Measurements from ENCODE around the gene EIF4E3. TPM values are rescaled to one million over a fixed set of nuclear protein-coding genes. Genes with fewer than 3 reads are reported as not detected.

EIF4E3 gene
- total RNA-seq, 2 donors from 2014 or later, result 8.2 to 9.6 TPM

DNA sequence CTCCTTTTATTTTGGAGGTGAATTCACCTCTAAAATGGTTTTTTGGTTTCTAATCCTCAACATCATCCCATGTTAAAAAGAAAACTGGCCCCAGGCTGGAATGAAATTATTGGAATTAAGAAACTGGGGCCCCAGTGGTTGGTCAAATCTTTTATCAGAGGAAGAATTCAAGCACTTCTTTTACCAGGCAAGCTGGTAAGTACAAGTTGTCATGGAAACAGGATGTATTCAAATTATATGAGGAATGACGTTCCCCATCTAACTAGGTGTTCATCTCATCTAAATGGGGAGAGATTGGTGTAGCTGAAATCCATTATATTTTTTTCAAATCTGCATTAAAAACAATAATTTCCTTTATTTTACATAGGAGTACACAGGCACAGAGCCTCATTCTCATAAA, 9.7 kb upstream of the EIF4E3 start:
- H3K27ac ChIP-seq, result no peak overlapping the region
- H3K36me3 ChIP-seq (replicated peaks in 1 of 2; ENCODE audit: insufficient read depth in 1 of 2, low read depth in 2 of 2), result no peaks in the 10 kb centered on the region
- 67% methylated on average over 1 of the region's 1 CpG for WGBS, 2 donors
- no peak for ATAC-seq
- TF ChIP-seq, protein P1, sequence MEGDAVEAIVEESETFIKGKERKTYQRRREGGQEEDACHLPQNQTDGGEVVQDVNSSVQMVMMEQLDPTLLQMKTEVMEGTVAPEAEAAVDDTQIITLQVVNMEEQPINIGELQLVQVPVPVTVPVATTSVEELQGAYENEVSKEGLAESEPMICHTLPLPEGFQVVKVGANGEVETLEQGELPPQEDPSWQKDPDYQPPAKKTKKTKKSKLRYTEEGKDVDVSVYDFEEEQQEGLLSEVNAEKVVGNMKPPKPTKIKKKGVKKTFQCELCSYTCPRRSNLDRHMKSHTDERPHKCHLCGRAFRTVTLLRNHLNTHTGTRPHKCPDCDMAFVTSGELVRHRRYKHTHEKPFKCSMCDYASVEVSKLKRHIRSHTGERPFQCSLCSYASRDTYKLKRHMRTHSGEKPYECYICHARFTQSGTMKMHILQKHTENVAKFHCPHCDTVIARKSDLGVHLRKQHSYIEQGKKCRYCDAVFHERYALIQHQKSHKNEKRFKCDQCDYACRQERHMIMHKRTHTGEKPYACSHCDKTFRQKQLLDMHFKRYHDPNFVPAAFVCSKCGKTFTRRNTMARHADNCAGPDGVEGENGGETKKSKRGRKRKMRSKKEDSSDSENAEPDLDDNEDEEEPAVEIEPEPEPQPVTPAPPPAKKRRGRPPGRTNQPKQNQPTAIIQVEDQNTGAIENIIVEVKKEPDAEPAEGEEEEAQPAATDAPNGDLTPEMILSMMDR (IDR thresholded peaks at IDR 0.05), result no peak
- TF ChIP-seq POLR2A (IDR thresholded peaks at IDR 0.05), result no peak
- no peak for DNase-seq
- H3K9me3 ChIP-seq, result no peaks in the 10 kb centered on the region
- no peak overlapping the region for H3K4me3 ChIP-seq
- intact Hi-C loops (cut with DNase I), result loop anchor here (10.0 kb wide), 1 partner anchor 130 kb away; no protein-coding TSS in a partner anchor
- no peaks in the 10 kb centered on the region for H3K27me3 ChIP-seq
- H3K4me1 ChIP-seq, result peaks cover 3% of the 10 kb centered on the region

DNA sequence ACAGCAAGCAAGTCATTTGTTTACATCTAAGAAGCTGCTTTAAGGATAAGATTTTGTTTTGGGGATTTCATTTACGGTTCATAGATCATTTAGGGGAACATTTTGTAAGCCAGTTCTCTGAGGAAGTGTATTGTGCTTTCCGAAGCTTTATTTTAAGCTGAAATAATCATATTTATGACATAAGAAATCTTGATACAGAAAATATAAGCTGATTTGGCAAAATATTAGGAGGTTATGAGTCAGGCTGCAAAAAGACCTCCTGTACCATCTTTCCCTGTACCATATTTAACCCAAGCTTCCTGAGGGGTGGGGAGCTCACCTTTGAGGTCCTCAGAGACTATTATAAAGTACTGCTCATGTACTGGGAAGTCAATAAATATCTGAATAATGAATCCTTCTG, 8.1 kb upstream of the EIF4E3 start:
- WGBS, 2 donors, result 87 to 88% methylated on average over 2 of the region's 2 CpGs
- H3K36me3 ChIP-seq (replicated peaks in 1 of 2; ENCODE audit: insufficient read depth in 1 of 2, low read depth in 2 of 2), result no peaks in the 10 kb centered on the region
- intact Hi-C loops (cut with DNase I), result loop anchor here (10.0 kb wide), 1 partner anchor 131 kb away; no protein-coding TSS in a partner anchor
- H3K27ac ChIP-seq, result no peak overlapping the region
- peaks cover 4% of the 10 kb centered on the region for H3K4me1 ChIP-seq
- no peaks in the 10 kb centered on the region for H3K27me3 ChIP-seq
- H3K4me3 ChIP-seq, result no peak overlapping the region
- no peaks in the 10 kb centered on the region for H3K9me3 ChIP-seq
- ATAC-seq (no peak), DNase-seq (no peak)
- TF ChIP-seq POLR2A (IDR thresholded peaks at IDR 0.05), result no peak
- TF ChIP-seq, protein P1 (IDR thresholded peaks at IDR 0.05), result no peak

DNA sequence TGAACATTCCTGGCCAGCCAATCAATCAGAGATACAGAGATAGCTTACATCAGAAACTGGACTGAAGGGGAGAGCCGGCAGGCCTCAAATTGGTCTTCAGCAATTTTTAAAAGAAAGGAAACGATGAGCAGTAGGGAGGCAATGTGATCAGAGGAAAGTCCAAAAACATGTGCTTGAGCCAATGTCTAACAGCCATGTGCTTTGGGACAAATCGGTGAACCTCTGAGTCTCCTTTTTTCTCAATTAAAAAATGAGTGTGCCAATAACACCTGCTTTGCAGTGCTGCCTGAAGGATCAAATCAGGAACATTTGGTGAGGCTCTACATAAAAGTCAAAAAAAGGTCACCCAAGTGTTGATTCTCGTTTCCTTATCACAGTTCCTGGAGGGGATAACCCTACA, 7.4 kb upstream of the EIF4E3 start:
- TF ChIP-seq, protein P1 (IDR thresholded peaks at IDR 0.05), result no peak
- TF ChIP-seq POLR2A (IDR thresholded peaks at IDR 0.05), result no peak
- no peak overlapping the region for H3K27ac ChIP-seq
- H3K27me3 ChIP-seq, result no peaks in the 10 kb centered on the region
- peaks cover 4% of the 10 kb centered on the region for H3K4me1 ChIP-seq
- H3K4me3 ChIP-seq, result no peak overlapping the region
- intact Hi-C loops (cut with DNase I), result loop anchor here (10.0 kb wide), 1 partner anchor 132 kb away; no protein-coding TSS in a partner anchor
- ATAC-seq, result no peak
- H3K9me3 ChIP-seq, result no peaks in the 10 kb centered on the region
- 69 to 84% methylated on average over 4 of the region's 4 CpGs for WGBS, 2 donors
- no peaks in the 10 kb centered on the region for H3K36me3 ChIP-seq (replicated peaks in 1 of 2; ENCODE audit: insufficient read depth in 1 of 2, low read depth in 2 of 2)
- no peak for DNase-seq

DNA sequence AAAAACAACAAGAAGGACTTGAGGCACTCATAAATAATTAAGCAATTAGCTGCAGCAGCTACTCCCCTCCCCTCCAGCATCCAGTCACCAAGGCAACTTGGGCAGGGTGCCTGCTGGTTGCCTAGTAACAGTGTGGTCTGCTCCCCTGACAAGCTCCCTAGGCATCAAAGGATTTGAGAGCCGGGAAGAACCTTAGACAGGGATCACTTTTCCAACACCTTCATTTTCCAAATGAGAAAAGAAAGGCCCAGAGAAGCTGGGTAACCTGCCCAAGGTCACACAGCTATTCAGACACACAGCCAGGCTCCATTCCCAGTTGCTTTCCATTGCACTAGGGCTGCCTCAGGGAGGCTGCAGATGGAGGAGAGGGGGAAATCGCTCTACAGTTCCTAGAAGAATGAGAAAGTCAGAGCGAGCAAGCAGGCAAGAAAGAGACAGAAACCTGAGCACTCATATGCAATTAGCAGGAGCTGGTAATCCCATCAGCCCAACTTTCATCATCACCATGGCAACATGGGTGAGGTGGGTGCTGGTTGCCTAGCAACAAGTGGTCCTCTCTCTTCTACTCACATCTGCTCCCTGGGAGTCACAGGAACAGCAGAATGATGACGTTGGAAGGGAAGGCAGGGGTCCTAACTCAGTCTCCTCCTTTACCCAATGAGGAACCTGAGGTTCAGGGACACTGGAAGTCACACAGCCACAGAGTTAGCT, 3.6 kb upstream of the EIF4E3 start:
- DNase-seq, result peak in 1 of 4 donors; percentile 17
- 55 to 59% methylated on average over 4 of the region's 4 CpGs for WGBS, 2 donors
- TF ChIP-seq POLR2A (IDR thresholded peaks at IDR 0.05), result no peak
- TF ChIP-seq, protein P1 (IDR thresholded peaks at IDR 0.05), result no peak
- intact Hi-C loops (cut with DNase I), result no loop called here
- Histone ChIP-seq H3K27me3 (no peaks in the 10 kb centered on the region), H3K4me3 (no peak overlapping the region), H3K36me3 (replicated peaks in 1 of 2; ENCODE audit: insufficient read depth in 1 of 2, low read depth in 2 of 2) (no peaks in the 10 kb centered on the region), H3K4me1 (peaks cover 18% of the 10 kb centered on the region), H3K27ac (no peak overlapping the region), H3K9me3 (no peaks in the 10 kb centered on the region)
- no peak for ATAC-seq

DNA sequence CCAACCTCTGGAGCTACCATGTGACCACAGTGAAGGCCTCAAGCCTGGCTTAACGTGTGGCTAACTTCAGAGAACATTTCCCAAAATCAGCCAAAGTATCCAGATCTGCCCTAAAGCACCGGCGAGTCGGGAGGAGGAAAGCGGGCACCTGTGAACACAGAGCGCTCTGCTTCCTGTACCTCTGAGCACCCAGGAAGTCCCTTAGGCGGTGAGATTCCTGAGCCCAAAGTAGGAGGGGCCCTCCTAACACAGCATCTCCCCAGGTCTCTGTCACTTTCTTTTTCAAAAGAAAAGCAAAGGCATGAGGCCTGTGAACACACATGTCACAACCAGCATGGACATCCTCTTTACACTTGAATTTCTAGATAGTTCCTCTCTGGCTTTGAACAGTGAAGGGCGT, 944 bp upstream of the EIF4E3 start:
- DNase-seq (no peak), ATAC-seq (no peak)
- Histone ChIP-seq H3K4me1 (peaks cover 22% of the 10 kb centered on the region), H3K9me3 (no peaks in the 10 kb centered on the region), H3K27me3 (no peaks in the 10 kb centered on the region), H3K4me3 (no peak overlapping the region), H3K27ac (no peak overlapping the region), H3K36me3 (replicated peaks in 1 of 2; ENCODE audit: insufficient read depth in 1 of 2, low read depth in 2 of 2) (no peaks in the 10 kb centered on the region)
- 74 to 88% methylated on average over 8 of the region's 8 CpGs for WGBS, 2 donors
- intact Hi-C loops (cut with DNase I), result no loop called here
- TF ChIP-seq, protein P1 (IDR thresholded peaks at IDR 0.05), result no peak
- TF ChIP-seq POLR2A (IDR thresholded peaks at IDR 0.05), result no peak

Data from body of pancreas (tissue), 4 donors.